A549 (cell line): Measurements from ENCODE around the gene PDE4D. TPM values are rescaled to one million over a fixed set of nuclear protein-coding genes. Genes with fewer than 3 reads are reported as not detected.

ENCODE experiments used
- ATAC-seq, 2 experiments: fragments of 200-7000 bp in 1 of 2; fragments of >200 bp in 1 of 2; cut with Nextera tagmentation in 1 of 2; cut with Tn5 transposase in 1 of 2; 3 replicates each; pipeline versions ENCODE4 v1.8.0 to v1.9.1; 2018 to 2020; ENCODE audit warnings: mild to moderate bottlenecking in 1 of 2, moderate library complexity in 1 of 2
- CTCF ChIA-PET: fragments of 300-600 bp; sonication (Branson Sonifier 250); formaldehyde crosslinking; extraction: SDS; loops from one replicate; lab custom pipeline; 2021; ENCODE audit warnings: antibody characterized with exemption, inconsistent platforms; lab: Yijun Ruan, JAX
- POLR2A ChIA-PET: fragments of 350-600 bp; formaldehyde crosslinking; extraction: SDS; loops from one replicate; lab custom pipeline; 2021; ENCODE audit warnings: antibody characterized with exemption, inconsistent platforms; lab: Yijun Ruan, JAX
- DNase-seq, 2 experiments: peaks; one replicate each; pipeline versions ENCODE4 v3.0.0 to v3.0.0-alpha.2; 2011 to 2016; ENCODE audit warnings: low read depth in 1 of 2, low spot score in 1 of 2
- FAIRE-seq: peaks from 2 replicates; lab custom pipeline; 2011; peaks lifted over from hg19 to GRCh38; lab: Jason Lieb, UNC
- H3K27ac ChIP-seq, 2 experiments: fragments of >200 bp; sonication (Bioruptor Twin); formaldehyde crosslinking; 3 replicates each; pipeline ENCODE4 v1.5.1; 2016 to 2017
- H3K4me1 ChIP-seq: fragments of >200 bp; sonication (Bioruptor Twin); formaldehyde crosslinking; 3 replicates; pipeline ENCODE4 v1.6.1; 2016
- H3K4me2 ChIP-seq: fragments of >200 bp; sonication (Bioruptor Twin); formaldehyde crosslinking; 3 replicates; pipeline ENCODE4 v1.6.1; 2016
- H3K4me3 ChIP-seq: fragments of >200 bp; sonication (Bioruptor Twin); formaldehyde crosslinking; 3 replicates; pipeline ENCODE4 v1.5.1; 2016
- H3K9me3 ChIP-seq: fragments of >200 bp; sonication (Bioruptor Twin); formaldehyde crosslinking; 3 replicates; pipeline ENCODE4 v1.6.1; 2016
- BHLHE40 ChIP-seq: IDR thresholded peaks from 2 replicates; pipeline ENCODE4 v1.6.1; 2012; ENCODE audit warnings: low read depth, low read length, inconsistent platforms
- CBX2 ChIP-seq: fragments of 200-600 bp; sonication (generic); IDR thresholded peaks from 2 replicates; pipeline ENCODE4 v1.6.1; 2016; ENCODE audit warnings: low read depth, mild to moderate bottlenecking, borderline replicate concordance
- CHD2 ChIP-seq: fragments of 150-350 bp; IDR thresholded peaks from 2 replicates; pipeline ENCODE4 v1.6.1; 2014; ENCODE audit warnings: low read length; ENCODE audit not compliant: partially characterized antibody
- CTCF ChIP-seq: fragments of >200 bp; sonication (Bioruptor Twin); formaldehyde crosslinking; IDR thresholded peaks from 3 replicates; pipeline ENCODE4 v1.5.1; 2016
- EP300 ChIP-seq, 2 experiments: fragments of >200 bp; sonication (Bioruptor Twin); formaldehyde crosslinking; IDR thresholded peaks; 2 replicates in 1 of 2; 3 replicates in 1 of 2; pipeline ENCODE4 v1.6.1; 2016 to 2017
- GATA3 ChIP-seq: IDR thresholded peaks from 2 replicates; pipeline ENCODE4 v1.6.1; 2012; ENCODE audit warnings: borderline replicate concordance
- HOXB5 ChIP-seq: fragments of 250-450 bp; sonication (Bioruptor Pico); IDR thresholded peaks from 2 replicates; pipeline ENCODE4 v1.5.0; 2020; ENCODE audit warnings: mild to moderate bottlenecking, moderate library complexity
- JUNB ChIP-seq: fragments of >200 bp; sonication (Bioruptor Twin); formaldehyde crosslinking; IDR thresholded peaks from 2 replicates; pipeline ENCODE4 v1.6.1; 2016
- KDM1A ChIP-seq: fragments of 200-600 bp; sonication (generic); IDR thresholded peaks from 2 replicates; pipeline ENCODE4 v1.6.1; 2016; ENCODE audit warnings: low read depth, mild to moderate bottlenecking
- MAFK ChIP-seq: fragments of 450-650 bp; IDR thresholded peaks from 2 replicates; pipeline ENCODE4 v1.6.1; 2014; ENCODE audit not compliant: partially characterized antibody
- MAZ ChIP-seq: fragments of 150-350 bp; IDR thresholded peaks from 2 replicates; pipeline ENCODE4 v1.6.1; 2014; ENCODE audit warnings: antibody characterized with exemption, low read depth, low read length, borderline replicate concordance
- RAD21 ChIP-seq, 2 experiments: fragments of >200 bp in 1 of 2; sonication (Bioruptor Twin) in 1 of 2; formaldehyde crosslinking in 1 of 2; IDR thresholded peaks in 1 of 2; conservative IDR thresholded peaks in 1 of 2; 2 replicates in 1 of 2; 3 replicates in 1 of 2; pipeline ENCODE4 v1.6.1; 2012 to 2018; ENCODE audit warnings: inconsistent platforms in 1 of 2
- RCOR1 ChIP-seq: fragments of 150-350 bp; IDR thresholded peaks from 2 replicates; pipeline ENCODE4 v1.6.1; 2014; ENCODE audit warnings: antibody characterized with exemption, low read length, low read depth
- REST ChIP-seq: fragments of 200-600 bp; sonication (generic); IDR thresholded peaks from 2 replicates; pipeline ENCODE4 v1.6.1; 2016; ENCODE audit warnings: antibody characterized with exemption, mild to moderate bottlenecking, moderate library complexity
- RNF2 ChIP-seq: fragments of 200-600 bp; sonication (generic); IDR thresholded peaks from 2 replicates; pipeline ENCODE4 v1.6.1; 2016; ENCODE audit warnings: low read depth, mild to moderate bottlenecking, antibody characterized with exemption, moderate library complexity, borderline replicate concordance
- SMC3 ChIP-seq: fragments of >200 bp; sonication (Bioruptor Twin); formaldehyde crosslinking; IDR thresholded peaks from 3 replicates; pipeline ENCODE4 v1.6.1; 2018; ENCODE audit warnings: inconsistent platforms
- TFCP2L1 ChIP-seq: fragments of 250-450 bp; sonication (Bioruptor Pico); IDR thresholded peaks from 2 replicates; pipeline ENCODE4 v1.5.0; 2021; ENCODE audit warnings: mild to moderate bottlenecking
- WGBS: methylation state at CpG from one replicate; pipeline ENCODE4 v1.1.6; 2017; ENCODE audit errors: missing lambda C conversion rate; 5-methylcytosine and 5-hydroxymethylcytosine counted together
- polyA plus RNA-seq, 4 experiments: library from polyadenylated mRNA; depleted of rRNA in 3 of 4; stranded (reverse); fragments of >200 nt; fragmentation: RNase III in 1 of 4; extraction: RNeasy Plus Mini Kit Qiagen cat#74134 plus additional on column Dnase treatment in 1 of 4; gene quantifications; 2 replicates in 3 of 4; 3 replicates in 1 of 4; pipeline ENCODE4 v1.2.3, GENCODE V29; 2011 to 2017

Gene PDE4D
- polyA plus RNA-seq, 2 of the 4 experiments (the other 2 are of a cell fraction): 74.0 to 213 TPM

DNA sequence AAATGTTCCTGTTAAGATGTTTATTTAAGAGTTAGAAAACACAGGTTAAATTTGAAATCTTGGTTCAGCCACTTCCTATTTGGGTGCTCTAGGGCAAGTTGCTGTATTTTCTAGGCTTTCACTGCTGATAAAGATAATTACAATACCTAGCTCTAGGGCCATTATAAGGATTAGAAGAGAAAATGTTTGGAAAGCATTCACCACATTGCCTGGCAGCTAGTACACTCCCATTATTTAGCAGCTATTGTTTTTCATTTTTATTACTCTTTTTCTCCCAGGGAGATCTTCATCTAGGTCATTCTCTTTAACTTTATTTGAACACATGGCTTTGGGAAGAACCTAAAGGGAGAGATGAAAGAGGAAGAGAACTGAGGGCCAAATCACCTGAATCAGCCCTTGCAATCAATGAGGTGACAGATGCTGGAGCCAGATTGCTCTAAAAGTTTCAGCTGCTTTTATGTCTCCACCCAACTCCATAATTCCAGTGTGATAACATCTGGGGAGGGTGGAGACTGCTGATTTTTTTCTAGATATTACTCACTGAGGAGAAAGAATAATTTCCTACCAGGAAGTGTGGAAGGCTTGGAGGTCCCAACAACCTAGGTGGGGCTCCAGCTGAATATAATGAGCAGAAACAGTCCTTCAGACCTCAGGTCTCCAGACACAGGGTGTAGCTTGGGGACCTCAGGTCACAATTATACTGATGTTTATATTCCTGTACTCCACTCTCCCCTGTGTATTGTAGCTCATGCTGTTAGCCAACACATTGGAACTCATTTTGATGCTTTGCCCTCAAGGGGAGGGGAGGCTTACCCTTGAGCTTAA lies 670.6 kb downstream of the PDE4D start:
- Histone ChIP-seq H3K4me1 (peaks cover 65% of the 10 kb centered on the region), H3K27ac (peak overlapping the region; percentile 20 to 69), H3K4me3 (no peak overlapping the region), H3K4me2 (peak overlapping the region; percentile 51), H3K9me3 (peaks cover 11% of the 10 kb centered on the region)
- DNase-seq (no peak), FAIRE-seq (no peak), ATAC-seq (peak; percentile 42 to 62; a peak in 5 of 6 replicates)
- ChIA-PET POLR2A (no interaction called here), CTCF (interaction anchor here (0.5 to 3.1 kb wide), 11 partner anchors 10 to 336 kb away, joined by 3 to 16 read pairs (median 3); no protein-coding TSS in a partner anchor)
- TF ChIP-seq GATA3 (peak; percentile 67), TFCP2L1 (CRISPR knock-in tag) (no peak)

GRCh38 chr5:59221769-59222168 lies 671.8 kb downstream of the PDE4D start:
- TF ChIP-seq MAFK (peak; percentile 16), RCOR1 (no peak)
- TF ChIP-seq, all 56 proteins: peak for 1
- WGBS: 89% methylated on average over 2 of the region's 2 CpGs
- peaks cover 77% of the 10 kb centered on the region for H3K4me1 ChIP-seq
- no peak for FAIRE-seq
- ATAC-seq: peak; percentile 37 to 58; a peak in 3 of 6 replicates
- no peak for DNase-seq
- no peak overlapping the region for H3K4me3 ChIP-seq
- ChIA-PET CTCF (interaction anchor here (0.7 to 3.1 kb wide), 9 partner anchors 12 to 245 kb away, joined by 3 to 16 read pairs (median 4); no protein-coding TSS in a partner anchor), POLR2A (interaction anchor here (0.5 kb wide), 1 partner anchor 330 kb away, joined by 3 read pairs; no protein-coding TSS in a partner anchor)
- H3K4me2 ChIP-seq: peak overlapping the region; percentile 51
- peak overlapping the region in 1 of 2 experiments; percentile 69; a peak in 3 of 6 replicates for H3K27ac ChIP-seq
- H3K9me3 ChIP-seq: peaks cover 11% of the 10 kb centered on the region

DNA sequence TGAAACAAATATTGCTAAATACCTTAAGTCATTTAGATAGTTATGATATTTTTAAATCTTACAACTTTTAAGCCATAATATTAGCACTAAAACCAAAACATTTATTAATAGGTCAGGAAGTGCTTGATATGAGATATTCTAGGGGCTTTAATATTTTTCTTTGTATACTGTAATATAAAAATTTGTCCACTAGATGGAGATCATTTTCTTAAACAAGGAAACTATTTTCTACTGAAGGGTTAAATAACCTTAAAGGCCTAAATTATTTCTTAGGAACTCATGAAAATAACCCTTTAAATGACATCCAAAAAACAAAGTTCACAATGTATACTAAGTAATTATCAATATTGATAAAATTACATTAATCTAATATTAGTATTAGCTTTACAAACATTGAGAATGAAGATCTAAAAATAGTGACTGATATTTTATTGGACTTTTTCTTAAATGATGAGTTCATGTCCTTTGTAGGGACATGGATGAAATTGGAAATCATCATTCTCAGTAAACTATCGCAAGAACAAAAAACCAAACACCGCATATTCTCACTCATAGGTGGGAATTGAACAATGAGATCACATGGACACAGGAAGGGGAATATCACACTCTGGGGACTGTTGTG lies 675.0 kb downstream of the PDE4D start:
- Histone ChIP-seq H3K27ac (peak overlapping the region in 1 of 2 experiments; percentile 63; a peak in 3 of 6 replicates), H3K4me1 (peaks cover 99% of the 10 kb centered on the region), H3K4me2 (peak overlapping the region; percentile 68), H3K4me3 (no peak overlapping the region), H3K9me3 (no peaks in the 10 kb centered on the region)
- ATAC-seq (no peak), DNase-seq (no peak), FAIRE-seq (peak; percentile 81)
- ChIA-PET POLR2A (no interaction called here), CTCF (interaction anchor here (0.7 to 1.2 kb wide), 3 partner anchors 27 to 149 kb away, joined by 3 to 4 read pairs (median 3); no protein-coding TSS in a partner anchor)
- 73% methylated on average over 2 of the region's 2 CpGs for WGBS
- peak; percentile 51 to 62 for TF ChIP-seq RAD21 (conservative IDR thresholded peaks at IDR 0.05 in 1 of 2, IDR thresholded peaks at IDR 0.05 in 1 of 2)
- TF ChIP-seq SMC3: peak; percentile 60
- TF ChIP-seq CTCF: peak; percentile 36; the same call in 2 of the 3 replicates
- no peak for TF ChIP-seq RCOR1

DNA sequence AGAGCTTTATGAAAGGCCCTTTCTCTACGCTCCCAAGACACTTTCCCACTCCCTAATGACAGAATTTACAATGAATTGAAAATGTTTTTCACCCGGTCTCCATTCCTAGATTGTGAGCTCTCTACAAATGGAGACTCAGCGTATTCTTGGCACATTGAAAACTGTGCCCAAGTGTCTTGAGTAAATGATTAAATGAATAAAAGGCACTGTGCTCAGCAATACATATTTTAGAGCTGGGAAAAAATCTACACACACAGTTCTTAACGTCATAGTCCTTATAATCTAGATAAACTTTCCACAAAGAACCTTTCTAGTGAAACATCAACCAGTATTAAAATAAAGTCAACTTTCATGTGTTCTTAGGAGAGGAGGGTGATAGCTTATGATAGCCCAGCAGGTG lies 676.7 kb downstream of the PDE4D start:
- ATAC-seq: peak in 1 of 2 experiments; percentile 14; a peak in 2 of 6 replicates
- no peak overlapping the region for H3K4me3 ChIP-seq
- TF ChIP-seq RCOR1: no peak
- peak; percentile 38 for TF ChIP-seq MAFK
- peaks cover 99% of the 10 kb centered on the region for H3K4me1 ChIP-seq
- peak; percentile 61 for FAIRE-seq
- peak overlapping the region; percentile 63 to 79 for H3K27ac ChIP-seq
- peak in 1 of 2 experiments; percentile 43 for DNase-seq
- ChIA-PET CTCF (interaction anchor here (0.8 to 3.1 kb wide), 7 partner anchors 14 to 164 kb away, joined by 3 to 16 read pairs (median 4); no protein-coding TSS in a partner anchor), POLR2A (no interaction called here)
- 43% methylated on average over 4 of the region's 4 CpGs for WGBS
- H3K9me3 ChIP-seq: no peaks in the 10 kb centered on the region
- peak overlapping the region; percentile 68 for H3K4me2 ChIP-seq

- ChIA-PET POLR2A (no interaction called here), CTCF (interaction anchor here (1.3 to 1.8 kb wide), 5 partner anchors 11 to 164 kb away, joined by 3 to 6 read pairs (median 4); no protein-coding TSS in a partner anchor)
- ATAC-seq: peak in 1 of 2 experiments; percentile 37; a peak in 2 of 6 replicates
- no peaks in the 10 kb centered on the region for H3K9me3 ChIP-seq
- no peak for DNase-seq
- FAIRE-seq: no peak
- no peak overlapping the region for H3K4me3 ChIP-seq
- H3K4me2 ChIP-seq: peak overlapping the region; percentile 19
- H3K4me1 ChIP-seq: peaks cover 100% of the 10 kb centered on the region
- WGBS: 51% methylated on average over 1 of the region's 1 CpG
- H3K27ac ChIP-seq: peak overlapping the region; percentile 8 to 64; a peak in 4 of 6 replicates
- TF ChIP-seq JUNB (no peak), EP300 (IDR thresholded peaks at IDR 0.05) (no peak), KDM1A (no peak), BHLHE40 (no peak), MAZ (no peak), REST (no peak), CBX2 (no peak), RNF2 (no peak), CHD2 (no peak), HOXB5 (CRISPR knock-in tag) (no peak)
These were observed 680.9 kb downstream of the PDE4D start for GRCh38 chr5:59212596-59212995.
